Glutamatergic neuron (in vitro differentiated cells): ENCODE data around the gene ITPRID2. TPM values are rescaled to one million over a fixed set of nuclear protein-coding genes. Genes with fewer than 3 reads are reported as not detected.

Experiments
- DNase-seq: peaks from one replicate; pipeline ENCODE4 v3.0.0; 2022
- H3K27ac Mint-ChIP-seq: one replicate; pipeline ENCODE4 v1.8.0; 2020; ENCODE audit warnings: mild to moderate bottlenecking, mixed read lengths, inconsistent platforms; ENCODE audit not compliant: unreplicated experiment
- H3K27me3 Mint-ChIP-seq: one replicate; pipeline ENCODE4 v1.8.0; 2020; ENCODE audit warnings: mild to moderate bottlenecking, moderate library complexity, mixed read lengths, inconsistent platforms; ENCODE audit not compliant: unreplicated experiment
- H3K36me3 Mint-ChIP-seq: one replicate; pipeline ENCODE4 v1.8.0; 2020; ENCODE audit warnings: mild to moderate bottlenecking, mixed read lengths, inconsistent platforms; ENCODE audit not compliant: unreplicated experiment
- H3K4me1 Mint-ChIP-seq: one replicate; pipeline ENCODE4 v1.8.0; 2020; ENCODE audit warnings: mild to moderate bottlenecking, low read depth, mixed read lengths, inconsistent platforms; ENCODE audit not compliant: unreplicated experiment
- H3K4me3 Mint-ChIP-seq: one replicate; pipeline ENCODE4 v1.8.0; 2020; ENCODE audit warnings: mild to moderate bottlenecking, mixed read lengths, inconsistent platforms; ENCODE audit not compliant: unreplicated experiment
- H3K9me3 Mint-ChIP-seq: one replicate; pipeline ENCODE4 v1.8.0; 2020; ENCODE audit warnings: mild to moderate bottlenecking, moderate library complexity, mixed read lengths, inconsistent platforms; ENCODE audit not compliant: unreplicated experiment
- CTCF ChIP-seq: fragments of 200-600 bp; sonication (generic); IDR thresholded peaks from one replicate; pipeline ENCODE4 v1.5.0; 2021; ENCODE audit not compliant: partially characterized antibody, unreplicated experiment
- total RNA-seq: library from RNA; stranded (reverse); fragmentation: NEBNext Ultra II Directional; extraction: Animal tissue kit (Norgen Biotek cat#: 25700); gene quantifications from one replicate; pipeline ENCODE4 v1.2.1, GENCODE V29; 2021; ENCODE audit not compliant: unreplicated experiment

Gene ITPRID2
- total RNA-seq, 1 donor from 2014 or later: 32.8 TPM

GRCh38 chr2:181924336-181924735 is 32.8 kb downstream of the ITPRID2 start:
- no peak for TF ChIP-seq CTCF
- Mint-ChIP-seq H3K4me1 (no peaks in the 10 kb centered on the region), H3K36me3 (no peaks in the 10 kb centered on the region), H3K4me3 (no peak overlapping the region), H3K27me3 (no peaks in the 10 kb centered on the region), H3K27ac (no peak overlapping the region), H3K9me3 (no peaks in the 10 kb centered on the region)
- DNase-seq: no peak

- H3K9me3 Mint-ChIP-seq: no peaks in the 10 kb centered on the region
Observed at GRCh38 chr2:181934694-181935093, 43.2 kb downstream of the ITPRID2 start.

GRCh38 chr2:181937473-181937872 is 45.9 kb downstream of the ITPRID2 start:
- Mint-ChIP-seq H3K4me3 (no peak overlapping the region), H3K36me3 (no peaks in the 10 kb centered on the region)

More at GRCh38 chr2:181934694-181935093, 43.2 kb downstream of the ITPRID2 start:
- TF ChIP-seq CTCF: no peak
- no peak overlapping the region for H3K27ac Mint-ChIP-seq
- H3K27me3 Mint-ChIP-seq: no peaks in the 10 kb centered on the region
- DNase-seq: no peak
- no peaks in the 10 kb centered on the region for H3K4me1 Mint-ChIP-seq
- no peak overlapping the region for H3K4me3 Mint-ChIP-seq
- no peaks in the 10 kb centered on the region for H3K36me3 Mint-ChIP-seq

GRCh38 chr2:181943411-181944124 is 52.0 kb downstream of the ITPRID2 start:
- no peak overlapping the region for H3K27ac Mint-ChIP-seq
- DNase-seq: no peak
- no peaks in the 10 kb centered on the region for H3K27me3 Mint-ChIP-seq
- H3K36me3 Mint-ChIP-seq: no peaks in the 10 kb centered on the region
- no peak overlapping the region for H3K4me3 Mint-ChIP-seq
- TF ChIP-seq CTCF: no peak
- no peaks in the 10 kb centered on the region for H3K9me3 Mint-ChIP-seq
- no peaks in the 10 kb centered on the region for H3K4me1 Mint-ChIP-seq

More at GRCh38 chr2:181937473-181937872, 45.9 kb downstream of the ITPRID2 start:
- DNase-seq: no peak
- no peaks in the 10 kb centered on the region for H3K9me3 Mint-ChIP-seq
- no peak overlapping the region for H3K27ac Mint-ChIP-seq
- H3K27me3 Mint-ChIP-seq: no peaks in the 10 kb centered on the region
- TF ChIP-seq CTCF: no peak
- no peaks in the 10 kb centered on the region for H3K4me1 Mint-ChIP-seq

- no peaks in the 10 kb centered on the region for H3K36me3 Mint-ChIP-seq
- H3K4me1 Mint-ChIP-seq: no peaks in the 10 kb centered on the region
- H3K4me3 Mint-ChIP-seq: no peak overlapping the region
- no peaks in the 10 kb centered on the region for H3K9me3 Mint-ChIP-seq
- H3K27ac Mint-ChIP-seq: no peak overlapping the region
- H3K27me3 Mint-ChIP-seq: no peaks in the 10 kb centered on the region
- DNase-seq: no peak
- TF ChIP-seq CTCF: no peak
Observed at GRCh38 chr2:181944164-181944913, 52.8 kb downstream of the ITPRID2 start.
